Stimulated activated CD4-positive, alpha-beta T cell treated with anti-CD3 and anti-CD28 coated beads, Interleukin-15, amount 100 ng/mL, for 48 hours (primary cell): ENCODE results near the gene GRB10.

Experiments used
- DNase-seq, 2 donors: peaks; one replicate each; pipeline ENCODE4 v3.0.0-alpha.2; 2020; ENCODE audit warnings: low read depth in 2 of 2

GRB10 gene

DNA sequence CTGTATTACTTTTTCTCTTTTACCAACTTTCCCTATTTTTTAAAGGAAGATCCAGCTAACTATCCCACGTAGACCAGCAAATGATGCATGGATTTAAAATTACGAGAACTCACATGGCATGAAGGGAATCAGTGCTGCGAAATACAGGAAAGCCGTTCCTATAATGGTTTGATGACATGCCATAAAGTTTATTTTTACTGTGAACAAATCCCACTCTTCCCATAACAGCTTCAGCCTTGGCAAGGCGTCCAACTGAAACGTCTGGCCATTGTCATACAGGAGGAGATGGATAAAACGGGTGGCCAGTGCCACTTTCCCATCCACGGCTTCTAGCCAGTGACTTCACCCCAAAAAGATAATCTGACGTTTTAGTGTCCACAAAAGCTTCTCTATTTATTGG lies 111.3 kb downstream of the GRB10 start:
- DNase-seq: no peak

- no peak for DNase-seq
Measured at GRCh38 chr7:50669890-50670289, 112.8 kb downstream of the GRB10 start.

DNA sequence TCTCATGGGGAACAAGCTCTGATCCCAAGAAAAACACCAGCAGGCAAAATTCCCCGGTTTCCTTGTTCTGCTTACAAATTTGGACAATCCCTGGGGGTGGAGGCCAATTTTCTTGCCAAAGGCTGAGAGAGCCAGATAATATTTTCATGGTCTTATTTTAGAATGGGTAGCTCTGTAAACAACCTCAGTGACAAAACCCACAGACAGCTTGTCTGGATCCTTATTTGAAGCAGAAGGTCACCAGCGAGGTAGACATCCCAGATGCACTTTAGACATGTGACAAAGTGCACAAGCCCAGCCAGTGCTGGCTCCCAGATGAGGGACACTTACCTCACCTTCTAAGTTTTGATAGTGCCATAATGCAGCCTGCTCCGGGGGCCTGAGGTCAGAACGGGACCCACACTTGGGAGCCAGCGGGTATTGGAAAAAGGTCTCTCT lies 114.9 kb downstream of the GRB10 start:
- no peak for DNase-seq

GRCh38 chr7:50667338-50667737 lies 115.4 kb downstream of the GRB10 start:
- no peak for DNase-seq

DNA sequence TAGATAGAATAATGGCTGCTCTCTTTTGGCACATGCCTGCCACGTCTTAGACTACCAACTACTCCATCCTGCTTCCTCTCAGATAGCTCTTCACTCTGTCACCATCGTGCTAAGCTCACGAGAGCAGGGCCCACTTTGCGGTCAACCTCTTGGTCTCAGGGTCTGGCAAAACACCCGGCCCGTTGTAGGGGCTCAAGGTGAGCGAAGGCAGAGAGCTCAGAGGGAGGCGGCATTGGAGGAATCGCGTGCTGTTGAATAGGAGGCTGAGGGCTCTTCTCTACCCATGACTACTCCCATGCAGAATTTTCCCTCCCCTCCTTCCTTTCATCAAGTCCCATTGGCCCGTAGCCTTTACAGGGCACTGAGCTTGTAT lies 116.6 kb downstream of the GRB10 start:
- DNase-seq: no peak

- no peak for DNase-seq
Measured at GRCh38 chr7:50665403-50666123, 117.1 kb downstream of the GRB10 start.

GRCh38 chr7:50664937-50665336 lies 117.8 kb downstream of the GRB10 start:
- DNase-seq: no peak

DNA sequence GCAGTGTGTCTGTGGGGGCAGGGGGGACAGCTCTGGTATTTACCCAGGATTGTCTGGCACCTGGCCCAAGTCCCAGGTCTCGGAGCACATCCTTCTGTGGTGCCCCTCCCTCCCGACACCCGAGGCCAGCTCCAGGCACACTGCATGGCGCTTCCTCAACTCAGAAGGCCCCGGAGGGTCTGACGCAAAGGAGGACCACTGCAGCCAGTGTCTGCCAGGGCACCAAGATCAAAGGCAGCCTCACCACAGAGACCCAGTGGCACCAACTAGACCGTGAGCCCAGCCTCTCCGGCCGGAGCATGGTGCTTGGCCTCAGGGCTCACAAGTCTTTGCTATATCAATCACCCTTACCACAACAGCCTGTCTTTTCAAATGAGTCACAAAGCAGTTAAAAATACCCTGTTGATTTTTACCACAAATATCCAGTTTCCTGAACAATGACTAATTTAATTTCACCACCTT lies 118.2 kb downstream of the GRB10 start:
- DNase-seq: no peak

DNA sequence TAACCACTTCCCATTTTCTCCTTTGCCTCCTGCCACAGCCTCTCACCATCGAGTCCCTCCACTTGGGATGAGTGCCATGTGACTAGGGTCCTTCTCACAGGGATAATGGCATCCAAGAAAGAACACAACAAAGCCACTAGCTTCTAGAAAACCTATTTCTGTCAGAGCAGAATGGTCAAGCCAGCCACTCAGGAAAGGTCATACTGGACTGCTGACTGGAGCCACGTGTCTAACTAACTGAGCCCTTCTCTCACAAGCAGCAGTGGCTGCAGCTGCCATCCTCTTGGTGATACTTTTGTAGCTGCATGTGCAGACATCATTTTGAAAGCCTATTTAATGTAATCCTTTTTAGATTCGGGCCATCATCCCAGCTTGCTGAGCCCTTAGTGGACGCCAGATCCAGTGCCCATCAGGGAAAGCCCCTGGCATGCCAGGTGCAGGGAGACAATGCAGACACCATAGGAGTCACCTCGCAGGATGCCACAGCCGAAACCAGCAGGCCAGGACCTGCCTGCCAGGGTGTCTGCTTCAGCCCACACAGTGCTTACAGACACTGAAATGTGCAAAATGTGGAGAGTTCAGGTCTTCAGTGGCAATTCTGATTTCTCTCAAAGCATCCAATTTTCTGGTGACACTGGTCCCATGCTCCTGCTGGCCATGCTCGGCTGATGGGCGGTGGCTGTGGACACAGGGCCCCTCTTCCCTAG lies 119.1 kb downstream of the GRB10 start:
- no peak for DNase-seq

DNA sequence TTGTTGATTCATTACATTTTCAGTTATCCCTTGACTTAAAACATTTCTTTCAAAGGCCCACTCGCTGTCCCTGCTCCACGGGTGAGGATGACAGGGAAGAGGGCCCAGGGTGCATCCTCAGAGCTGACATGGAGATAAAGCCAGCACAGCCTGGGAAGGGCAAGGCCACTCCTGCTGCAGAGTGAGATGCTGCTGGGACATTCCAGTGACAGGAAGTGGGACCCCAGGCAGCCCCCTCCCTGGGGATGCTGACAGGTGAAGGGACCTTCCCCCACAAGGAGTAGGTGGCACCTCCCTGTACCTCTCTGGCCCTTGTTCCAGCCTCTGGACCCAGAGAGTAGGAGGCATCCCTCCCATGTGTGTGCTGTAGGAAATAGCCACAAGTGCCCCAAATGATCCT lies 119.7 kb downstream of the GRB10 start:
- no peak for DNase-seq

DNA sequence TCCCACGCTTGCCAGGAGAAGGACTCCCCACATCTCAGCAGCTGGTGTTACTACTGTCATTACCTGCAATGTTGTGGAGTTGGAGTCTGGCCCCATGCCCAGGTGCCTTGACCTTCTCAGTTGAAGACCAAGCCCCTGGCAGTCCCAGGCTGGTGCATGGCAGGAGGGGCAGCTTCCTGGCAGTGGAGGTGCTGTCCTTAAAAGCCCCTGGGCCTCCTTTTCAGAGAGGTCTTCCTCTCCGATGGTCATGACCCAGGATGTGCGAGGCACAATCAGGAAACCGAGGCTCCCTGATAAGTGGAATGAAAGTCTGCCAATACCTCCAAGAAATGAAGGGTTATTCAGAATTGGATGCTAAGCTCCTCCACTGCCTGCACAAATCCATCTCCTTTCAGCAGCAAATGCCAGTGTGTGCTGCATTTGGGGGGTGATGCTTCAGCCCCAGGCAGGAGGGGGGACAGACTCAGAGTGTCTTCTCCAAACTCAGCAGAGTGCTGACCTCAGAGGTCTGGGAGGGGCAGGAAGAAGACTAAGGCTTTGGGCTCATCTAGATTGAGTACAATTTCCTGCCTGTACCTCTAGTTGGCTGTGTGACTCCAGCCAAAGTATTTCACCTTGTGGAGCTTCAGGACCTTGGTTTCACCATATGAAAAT lies 120.5 kb downstream of the GRB10 start:
- no peak for DNase-seq

DNA sequence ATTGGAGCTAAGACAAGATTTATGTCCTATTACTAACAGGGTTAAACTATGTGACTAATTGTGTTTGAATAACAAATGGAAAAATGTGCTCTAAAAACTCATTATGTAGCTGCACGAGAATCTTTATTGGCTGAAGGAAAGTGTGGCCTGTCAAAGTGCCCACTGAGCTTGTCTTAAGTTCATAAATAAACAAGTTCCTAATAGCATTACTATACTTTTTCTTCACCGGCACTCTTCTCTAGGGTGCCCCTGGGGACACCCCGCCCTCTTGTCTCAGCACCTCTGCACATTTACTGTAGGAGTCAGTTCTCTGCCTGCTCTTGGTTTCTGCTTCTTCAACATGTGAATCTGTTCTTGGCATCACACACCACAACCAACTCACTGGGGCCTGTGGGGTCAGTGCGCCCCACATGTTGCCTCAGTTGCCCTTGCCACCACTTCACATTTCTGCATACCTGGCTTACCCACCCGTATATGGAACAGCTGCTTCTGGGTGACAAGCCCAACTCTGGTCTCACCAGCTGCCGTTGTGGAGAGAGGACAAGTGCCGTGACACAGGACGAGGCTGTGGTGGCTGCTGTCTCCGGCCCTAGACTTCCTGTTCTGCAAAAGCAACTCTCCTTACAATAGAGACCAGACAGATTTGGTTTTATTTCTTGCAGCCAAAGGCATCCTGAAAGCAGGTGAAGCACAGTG lies 121.2 kb downstream of the GRB10 start:
- no peak for DNase-seq

- no peak for DNase-seq
Measured at GRCh38 chr7:50660830-50661175, 121.9 kb downstream of the GRB10 start.

GRCh38 chr7:50660040-50660829 lies 122.5 kb downstream of the GRB10 start:
- DNase-seq: peak; percentile 16 to 33

DNA sequence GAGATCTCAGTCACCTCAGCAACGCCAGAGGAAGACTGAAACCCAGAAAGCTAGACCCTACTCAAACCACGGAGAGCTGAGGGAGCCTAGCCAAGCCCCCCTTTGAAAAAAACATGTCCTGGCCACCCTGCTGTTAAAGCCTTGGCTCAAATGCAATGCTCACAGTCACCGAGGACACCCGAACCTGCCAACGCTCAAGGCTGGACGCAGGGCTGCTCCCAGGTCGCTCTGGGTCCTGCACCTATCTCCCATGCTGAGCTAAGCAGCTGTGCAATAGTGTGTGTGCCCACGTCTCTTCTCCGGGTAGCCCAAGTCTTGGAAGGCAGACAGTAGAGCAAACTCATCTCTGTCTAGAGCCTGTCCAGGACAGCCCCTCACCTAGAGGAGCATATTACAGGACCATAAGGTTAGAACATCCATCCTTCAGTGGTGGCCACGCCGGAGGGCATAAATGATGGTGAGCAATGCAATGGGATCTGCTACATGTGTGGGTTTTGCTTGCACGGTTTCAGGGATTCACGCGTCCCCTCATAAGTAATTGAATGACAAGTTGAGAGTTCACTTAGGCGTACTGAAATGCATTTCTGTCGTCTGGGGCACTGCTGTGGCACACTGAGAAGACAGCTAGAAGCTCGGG lies 123.2 kb downstream of the GRB10 start:
- no peak for DNase-seq

DNA sequence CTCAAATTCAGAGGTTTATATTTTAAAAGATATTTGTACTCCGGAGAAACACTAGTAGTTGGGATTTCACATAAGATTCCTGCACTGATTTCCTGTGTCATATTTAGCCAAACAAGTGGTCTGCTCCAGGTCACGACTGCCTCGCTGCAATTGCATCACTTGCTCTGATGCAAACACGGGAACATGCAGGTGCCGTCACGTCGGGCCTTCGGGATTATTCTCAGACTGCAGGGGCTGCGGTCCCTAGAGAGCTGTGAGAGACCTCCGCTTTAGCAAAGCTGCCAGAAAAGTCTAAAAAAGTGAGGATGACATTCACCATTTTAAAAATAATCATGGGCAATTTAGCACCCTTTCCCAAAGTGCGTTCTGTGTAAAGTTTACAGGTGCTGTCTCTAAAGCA lies 124.0 kb downstream of the GRB10 start:
- DNase-seq: no peak

DNA sequence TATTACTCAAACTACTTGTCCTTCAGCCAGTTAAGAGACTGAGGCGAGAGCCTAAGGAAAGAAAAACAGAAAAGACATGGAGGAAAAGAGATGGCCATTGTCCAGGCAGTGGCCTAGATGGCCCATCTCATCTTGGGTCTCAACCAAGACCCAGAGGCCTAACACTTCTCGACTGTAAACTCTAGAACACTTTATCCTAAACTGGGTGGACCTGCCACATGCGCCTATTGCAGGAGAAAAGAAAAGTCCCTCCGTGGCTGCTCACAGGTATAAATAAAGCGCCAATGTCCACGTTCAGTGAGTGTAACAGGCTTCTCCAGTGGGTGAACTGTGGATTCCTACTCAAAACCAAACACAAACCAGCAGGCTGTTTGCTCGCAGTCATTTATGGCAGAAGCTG lies 124.8 kb downstream of the GRB10 start:
- DNase-seq: no peak

GRCh38 chr7:50657341-50657873 lies 125.3 kb downstream of the GRB10 start:
- DNase-seq: no peak

GRCh38 chr7:50656141-50656895 lies 126.4 kb downstream of the GRB10 start:
- no peak for DNase-seq

GRCh38 chr7:50655490-50655889 lies 127.2 kb downstream of the GRB10 start:
- no peak for DNase-seq
